Measurements from ENCODE around the gene ADIPOQ. TPM values are rescaled to one million over a fixed set of nuclear protein-coding genes. Genes with fewer than 3 reads are reported as not detected.
"Not testable (repeated sequence)": the region's sequence is repeated elsewhere in the genome, so short reads cannot be mapped to it uniquely, and the experiment has no call there.

ADIPOQ gene
- total RNA-seq, 2 experiments from 2014 or later, result not detected

DNA sequence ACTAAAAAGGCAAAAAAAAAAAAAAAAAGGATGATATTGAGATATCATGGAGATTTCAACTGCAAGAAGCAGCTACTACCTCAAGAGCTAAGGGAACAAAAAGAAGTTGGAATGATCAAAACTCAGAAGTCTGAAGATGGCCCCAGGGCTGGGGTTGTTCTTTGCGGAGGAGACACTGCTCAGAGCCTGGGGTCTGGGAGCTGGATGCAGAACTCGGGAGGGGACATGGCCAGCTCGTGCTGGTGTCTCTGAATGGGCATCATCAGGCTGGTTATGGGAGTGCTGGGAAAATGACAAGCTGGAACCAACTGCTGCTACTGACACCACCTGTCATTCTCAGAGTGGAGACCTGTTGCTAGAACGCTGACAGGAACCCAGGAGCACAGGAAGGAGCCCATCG lies 14.2 kb upstream of the ADIPOQ start:
- no peaks in the 10 kb centered on the region for H3K9me3 Mint-ChIP-seq
- no peak overlapping the region for H3K4me3 Mint-ChIP-seq

GRCh38 chr3:186831798-186832197 lies 10.7 kb upstream of the ADIPOQ start:
- H3K4me3 Mint-ChIP-seq, result no peak overlapping the region
- H3K36me3 Mint-ChIP-seq (ENCODE audit: low read depth), result no peaks in the 10 kb centered on the region
- peaks cover 4% of the 10 kb centered on the region for H3K4me1 Mint-ChIP-seq
- no peak for DNase-seq
- H3K27ac Mint-ChIP-seq, result no peak overlapping the region
- H3K27me3 Mint-ChIP-seq, result peaks cover 65% of the 10 kb centered on the region
- CTCF ChIA-PET, result no interaction called here
- H3K9me3 Mint-ChIP-seq, result no peaks in the 10 kb centered on the region
- POLR2A ChIA-PET, result no interaction called here

More for the DNA sequence above, 14.2 kb upstream of the ADIPOQ start:
- Mint-ChIP-seq H3K36me3 (ENCODE audit: low read depth) (no peaks in the 10 kb centered on the region), H3K4me1 (peaks cover 27% of the 10 kb centered on the region), H3K27ac (no peak overlapping the region), H3K27me3 (peaks cover 49% of the 10 kb centered on the region)
- no peak for DNase-seq
- POLR2A ChIA-PET, result interaction anchor here (1.7 to 5.2 kb wide), 6 partner anchors 45 to 311 kb away, joined by 6 to 60 read pairs (median 10); partner anchors contain the start of genes DNAJB11, EIF4A2, RPL39L and ST6GAL1
- CTCF ChIA-PET, result interaction anchor here (0.6 to 1.6 kb wide), 3 partner anchors 211 to 337 kb away, joined by 4 to 12 read pairs (median 5); partner anchors contain the start of gene RPL39L

GRCh38 chr3:186832276-186832675 lies 10.2 kb upstream of the ADIPOQ start:
- H3K27me3 Mint-ChIP-seq, result peaks cover 65% of the 10 kb centered on the region

DNA sequence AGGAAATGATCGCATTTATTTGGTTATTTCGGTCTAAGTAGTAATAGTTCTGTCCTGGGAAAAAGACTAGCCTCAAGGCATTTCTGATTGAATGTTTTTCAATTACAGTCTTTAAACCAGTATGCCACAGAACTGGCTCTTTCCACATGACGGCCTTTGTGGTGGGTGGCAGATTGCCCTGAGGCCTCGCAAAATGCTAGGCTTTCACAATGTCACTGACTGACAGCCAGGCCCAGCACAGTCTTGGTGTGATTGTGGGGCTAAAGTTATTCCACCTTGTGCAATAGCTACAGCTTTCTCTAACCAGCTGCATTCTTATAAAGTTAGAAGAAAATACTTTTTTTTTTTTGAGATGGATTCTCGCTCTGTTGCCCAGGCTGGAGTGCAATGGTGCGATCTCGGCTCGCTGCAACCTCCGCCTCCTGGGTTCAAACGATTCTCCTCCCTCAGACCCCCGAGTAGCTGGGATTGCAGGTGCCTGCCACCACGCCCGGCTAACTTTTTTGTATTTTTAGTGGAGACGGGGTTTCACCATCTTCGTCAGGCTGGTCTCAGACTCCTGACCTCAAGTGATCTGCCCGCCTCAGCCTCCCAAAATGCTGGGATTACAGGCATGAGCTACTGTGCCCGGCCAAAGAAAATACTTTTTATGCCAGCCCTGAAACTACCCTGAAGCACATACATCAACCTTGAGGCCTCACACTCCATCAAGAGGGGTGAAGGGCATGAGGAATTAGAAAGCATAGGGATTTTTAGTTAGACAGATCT lies 2.5 kb upstream of the ADIPOQ start:
- DNase-seq, result no peak
- Mint-ChIP-seq H3K27me3 (peaks cover 13% of the 10 kb centered on the region), H3K36me3 (ENCODE audit: low read depth) (no peaks in the 10 kb centered on the region), H3K27ac (no peak overlapping the region), H3K4me3 (no peak overlapping the region), H3K9me3 (no peaks in the 10 kb centered on the region), H3K4me1 (no peaks in the 10 kb centered on the region)
- POLR2A ChIA-PET, result no interaction called here
- CTCF ChIA-PET, result no interaction called here

More at GRCh38 chr3:186832276-186832675, 10.2 kb upstream of the ADIPOQ start:
- Mint-ChIP-seq H3K27ac (no peak overlapping the region), H3K9me3 (no peaks in the 10 kb centered on the region), H3K4me3 (no peak overlapping the region), H3K4me1 (peaks cover 4% of the 10 kb centered on the region), H3K36me3 (ENCODE audit: low read depth) (no peaks in the 10 kb centered on the region)
- no peak for DNase-seq
- ChIA-PET POLR2A (no interaction called here), CTCF (no interaction called here)

DNA sequence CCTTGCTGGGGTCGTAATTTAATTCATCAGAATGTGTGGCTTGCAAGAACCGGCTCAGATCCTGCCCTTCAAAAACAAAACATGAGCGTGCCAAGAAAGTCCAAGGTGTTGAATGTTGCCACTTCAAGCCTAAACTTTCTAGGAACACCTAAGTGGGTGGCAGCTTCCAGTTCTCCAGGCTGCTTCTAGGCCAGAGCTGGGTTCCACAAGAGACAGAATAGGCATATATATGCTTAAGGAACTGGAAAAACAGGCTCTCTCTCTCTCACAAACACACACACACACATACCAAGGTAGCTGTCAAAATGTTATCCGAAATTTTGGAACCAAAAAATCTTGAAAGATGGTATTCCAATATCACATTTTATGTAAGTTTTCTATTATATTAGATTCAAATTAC lies 890 bp upstream of the ADIPOQ start:
- ChIA-PET CTCF (no interaction called here), POLR2A (no interaction called here)
- H3K27ac Mint-ChIP-seq, result no peak overlapping the region
- no peak overlapping the region for H3K4me3 Mint-ChIP-seq
- no peak for DNase-seq
- no peaks in the 10 kb centered on the region for H3K4me1 Mint-ChIP-seq
- H3K36me3 Mint-ChIP-seq (ENCODE audit: low read depth), result no peaks in the 10 kb centered on the region
- H3K27me3 Mint-ChIP-seq, result peaks cover 10% of the 10 kb centered on the region
- no peaks in the 10 kb centered on the region for H3K9me3 Mint-ChIP-seq

GRCh38 chr3:186843039-186843432 lies 526 bp downstream of the ADIPOQ start:
- Mint-ChIP-seq H3K27ac (no peak overlapping the region), H3K27me3 (peaks cover 13% of the 10 kb centered on the region), H3K4me1 (no peaks in the 10 kb centered on the region), H3K4me3 (no peak overlapping the region), H3K36me3 (ENCODE audit: low read depth) (no peaks in the 10 kb centered on the region), H3K9me3 (no peaks in the 10 kb centered on the region)
- no peak for DNase-seq
- ChIA-PET CTCF (interaction anchor here (0.7 to 1.0 kb wide), 2 partner anchors 23 to 225 kb away, joined by 3 to 4 read pairs; no protein-coding TSS in a partner anchor), POLR2A (no interaction called here)

- peaks cover 10% of the 10 kb centered on the region for H3K27me3 Mint-ChIP-seq
These were observed 2.4 kb downstream of the ADIPOQ start for GRCh38 chr3:186844908-186845307.

GRCh38 chr3:186845756-186846155 lies 3.2 kb downstream of the ADIPOQ start:
- Mint-ChIP-seq H3K27me3 (peaks cover 10% of the 10 kb centered on the region), H3K4me3 (no peak overlapping the region), H3K9me3 (no peaks in the 10 kb centered on the region), H3K4me1 (peaks cover 9% of the 10 kb centered on the region), H3K27ac (no peak overlapping the region), H3K36me3 (ENCODE audit: low read depth) (no peaks in the 10 kb centered on the region)
- CTCF ChIA-PET, result interaction anchor here (1.9 kb wide), 1 partner anchor 319 kb away, joined by 6 read pairs; no protein-coding TSS in a partner anchor
- DNase-seq, result no peak
- POLR2A ChIA-PET, result no interaction called here

More at GRCh38 chr3:186844908-186845307, 2.4 kb downstream of the ADIPOQ start:
- ChIA-PET POLR2A (no interaction called here), CTCF (interaction anchor here (1.9 kb wide), 1 partner anchor 320 kb away, joined by 6 read pairs; no protein-coding TSS in a partner anchor)
- no peaks in the 10 kb centered on the region for H3K9me3 Mint-ChIP-seq
- DNase-seq, result no peak
- H3K4me1 Mint-ChIP-seq, result peaks cover 7% of the 10 kb centered on the region
- H3K27ac Mint-ChIP-seq, result no peak overlapping the region
- H3K36me3 Mint-ChIP-seq (ENCODE audit: low read depth), result no peaks in the 10 kb centered on the region
- no peak overlapping the region for H3K4me3 Mint-ChIP-seq

GRCh38 chr3:186847437-186847836 lies 4.9 kb downstream of the ADIPOQ start:
- Mint-ChIP-seq H3K36me3 (ENCODE audit: low read depth) (peaks cover 3% of the 10 kb centered on the region), H3K4me1 (peaks cover 16% of the 10 kb centered on the region), H3K27ac (no peak overlapping the region), H3K4me3 (no peak overlapping the region), H3K9me3 (peaks cover 5% of the 10 kb centered on the region), H3K27me3 (peaks cover 10% of the 10 kb centered on the region)
- ChIA-PET POLR2A (interaction anchor here (4.0 kb wide), 1 partner anchor 84 kb away, joined by 50 read pairs; the partner anchor contains the start of gene ST6GAL1), CTCF (interaction anchor here (1.1 to 3.9 kb wide), 4 partner anchors 266 to 317 kb away, joined by 3 to 36 read pairs (median 5); partner anchors contain the start of gene RPL39L)
- no peak for DNase-seq

GRCh38 chr3:186849374-186849975 lies 7.0 kb downstream of the ADIPOQ start:
- H3K27me3 Mint-ChIP-seq, result peaks cover 6% of the 10 kb centered on the region
- DNase-seq, result no peak
- peaks cover 3% of the 10 kb centered on the region for H3K36me3 Mint-ChIP-seq (ENCODE audit: low read depth)
- ChIA-PET POLR2A (interaction anchor here (0.6 to 4.0 kb wide), 11 partner anchors 22 to 317 kb away, joined by 3 to 50 read pairs (median 4); partner anchors contain the start of gene ST6GAL1), CTCF (interaction anchor here (0.7 to 3.9 kb wide), 61 partner anchors 11 to 470 kb away, joined by 3 to 55 read pairs (median 6); partner anchors contain the start of genes RPL39L and ST6GAL1)
- H3K27ac Mint-ChIP-seq, result no peak overlapping the region
- no peak overlapping the region for H3K4me3 Mint-ChIP-seq
- peaks cover 12% of the 10 kb centered on the region for H3K9me3 Mint-ChIP-seq
- H3K4me1 Mint-ChIP-seq, result peaks cover 16% of the 10 kb centered on the region

- CTCF ChIA-PET, result interaction anchor here (0.8 to 3.3 kb wide), 4 partner anchors 261 to 313 kb away, joined by 3 to 45 read pairs (median 4); no protein-coding TSS in a partner anchor
- H3K36me3 Mint-ChIP-seq (ENCODE audit: low read depth); H3K27ac Mint-ChIP-seq: not testable (repeated sequence)
These were observed 9.3 kb downstream of the ADIPOQ start for GRCh38 chr3:186851835-186852234.

DNA sequence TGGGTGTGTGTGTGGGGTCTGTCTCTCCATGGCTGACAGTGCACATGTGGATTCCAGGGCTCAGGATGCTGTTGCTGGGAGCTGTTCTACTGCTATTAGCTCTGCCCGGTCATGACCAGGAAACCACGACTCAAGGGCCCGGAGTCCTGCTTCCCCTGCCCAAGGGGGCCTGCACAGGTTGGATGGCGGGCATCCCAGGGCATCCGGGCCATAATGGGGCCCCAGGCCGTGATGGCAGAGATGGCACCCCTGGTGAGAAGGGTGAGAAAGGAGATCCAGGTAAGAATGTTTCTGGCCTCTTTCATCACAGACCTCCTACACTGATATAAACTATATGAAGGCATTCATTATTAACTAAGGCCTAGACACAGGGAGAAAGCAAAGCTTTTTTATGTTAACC lies 10.5 kb downstream of the ADIPOQ start:
- H3K4me1 Mint-ChIP-seq, result peaks cover 19% of the 10 kb centered on the region
- DNase-seq, result no peak
- CTCF ChIA-PET, result interaction anchor here (0.8 kb wide), 1 partner anchor 312 kb away, joined by 4 read pairs; no protein-coding TSS in a partner anchor
- peaks cover 13% of the 10 kb centered on the region for H3K9me3 Mint-ChIP-seq
- POLR2A ChIA-PET, result interaction anchor here (0.8 to 1.0 kb wide), 2 partner anchors 28 to 79 kb away, joined by 3 to 4 read pairs; no protein-coding TSS in a partner anchor
- H3K36me3 Mint-ChIP-seq (ENCODE audit: low read depth), result peaks cover 3% of the 10 kb centered on the region
- no peaks in the 10 kb centered on the region for H3K27me3 Mint-ChIP-seq
- H3K4me3 Mint-ChIP-seq, result no peak overlapping the region
- H3K27ac Mint-ChIP-seq, result no peak overlapping the region

More at GRCh38 chr3:186851835-186852234, 9.3 kb downstream of the ADIPOQ start:
- DNase-seq, H3K27me3 Mint-ChIP-seq, H3K4me3 Mint-ChIP-seq: not testable (repeated sequence)
- Mint-ChIP-seq H3K4me1 (peaks cover 16% of the 10 kb centered on the region), H3K9me3 (peaks cover 13% of the 10 kb centered on the region)
- POLR2A ChIA-PET, result interaction anchor here (1.3 to 1.5 kb wide), 2 partner anchors 80 to 168 kb away, joined by 3 to 4 read pairs; no protein-coding TSS in a partner anchor

DNA sequence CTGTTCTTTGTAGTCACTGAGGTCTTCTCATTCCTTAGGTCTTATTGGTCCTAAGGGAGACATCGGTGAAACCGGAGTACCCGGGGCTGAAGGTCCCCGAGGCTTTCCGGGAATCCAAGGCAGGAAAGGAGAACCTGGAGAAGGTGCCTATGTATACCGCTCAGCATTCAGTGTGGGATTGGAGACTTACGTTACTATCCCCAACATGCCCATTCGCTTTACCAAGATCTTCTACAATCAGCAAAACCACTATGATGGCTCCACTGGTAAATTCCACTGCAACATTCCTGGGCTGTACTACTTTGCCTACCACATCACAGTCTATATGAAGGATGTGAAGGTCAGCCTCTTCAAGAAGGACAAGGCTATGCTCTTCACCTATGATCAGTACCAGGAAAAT lies 11.6 kb downstream of the ADIPOQ start:
- no peaks in the 10 kb centered on the region for H3K27me3 Mint-ChIP-seq
- peaks cover 7% of the 10 kb centered on the region for H3K36me3 Mint-ChIP-seq (ENCODE audit: low read depth)
- no peak overlapping the region for H3K27ac Mint-ChIP-seq
- no peak overlapping the region for H3K4me3 Mint-ChIP-seq
- H3K9me3 Mint-ChIP-seq, result peaks cover 13% of the 10 kb centered on the region
- H3K4me1 Mint-ChIP-seq, result peaks cover 19% of the 10 kb centered on the region
- ChIA-PET POLR2A (interaction anchor here (1.9 kb wide), 1 partner anchor 78 kb away, joined by 6 read pairs; no protein-coding TSS in a partner anchor), CTCF (interaction anchor here (0.6 to 0.8 kb wide), 2 partner anchors 10 to 27 kb away, joined by 3 read pairs; no protein-coding TSS in a partner anchor)
- DNase-seq, result no peak
